Bronchial epithelial cell (primary cell): ENCODE measurements around the gene TM4SF18. TPM values are rescaled to one million over a fixed set of nuclear protein-coding genes. Genes with fewer than 3 reads are reported as not detected.
A peak's percentile ranks its signal among the peaks of the same experiment; 100 is the strongest.

ENCODE experiments used
- DNase-seq: peaks from one replicate; pipeline ENCODE4 v3.0.0-alpha.2; 2010; ENCODE audit warnings: low read depth
- FAIRE-seq: peaks from 2 replicates; lab custom pipeline; 2011; peaks lifted over from hg19 to GRCh38; lab: Jason Lieb, UNC
- H3K27me3 ChIP-seq: 2 replicates; pipeline ENCODE4 v1.5.1; 2011; ENCODE audit warnings: low read length; ENCODE audit not compliant: control insufficient read depth, insufficient read depth
- H3K36me3 ChIP-seq: 2 replicates; pipeline ENCODE4 v1.5.1; 2011; ENCODE audit warnings: low read length; ENCODE audit not compliant: control insufficient read depth, insufficient read depth
- H3K4me3 ChIP-seq: 2 replicates; pipeline ENCODE4 v1.5.1; 2011; ENCODE audit warnings: mild to moderate bottlenecking, low read depth, low read length, control low read depth
- CTCF ChIP-seq: IDR thresholded peaks from 2 replicates; pipeline ENCODE4 v1.5.1; 2011; ENCODE audit warnings: mild to moderate bottlenecking, moderate library complexity, low read length, control low read depth, inconsistent platforms; ENCODE audit not compliant: insufficient read depth, severe bottlenecking
- total RNA-seq: library from RNA; depleted of rRNA; stranded (reverse); fragments of >200 nt; gene quantifications from 2 replicates; pipeline ENCODE4 v1.2.1, GENCODE V29; 2014

TM4SF18 gene
- total RNA-seq, 1 donor from 2014 or later = not detected

- Histone ChIP-seq H3K36me3 (no peaks in the 10 kb centered on the region), H3K27me3 (no peaks in the 10 kb centered on the region), H3K4me3 (no peak overlapping the region)
- no peak for TF ChIP-seq CTCF
- FAIRE-seq = no peak
- peak; percentile 50 for DNase-seq
Observed at GRCh38 chr3:149364624-149365023, 31.2 kb upstream of the TM4SF18 start.

GRCh38 chr3:149363053-149363452 lies 29.6 kb upstream of the TM4SF18 start:
- DNase-seq (peak; percentile 70), FAIRE-seq (no peak)
- H3K4me3 ChIP-seq = no peak overlapping the region
- TF ChIP-seq CTCF = no peak
- H3K27me3 ChIP-seq = no peaks in the 10 kb centered on the region
- no peaks in the 10 kb centered on the region for H3K36me3 ChIP-seq

- Histone ChIP-seq H3K4me3 (no peak overlapping the region), H3K36me3 (no peaks in the 10 kb centered on the region), H3K27me3 (no peaks in the 10 kb centered on the region)
- TF ChIP-seq CTCF = no peak
- peak; percentile 23 for FAIRE-seq
- DNase-seq = no peak
Observed at GRCh38 chr3:149362366-149362765, 28.9 kb upstream of the TM4SF18 start.

GRCh38 chr3:149356630-149357029 lies 23.2 kb upstream of the TM4SF18 start:
- H3K36me3 ChIP-seq = no peaks in the 10 kb centered on the region
- no peak for FAIRE-seq

GRCh38 chr3:149356044-149356592 lies 22.7 kb upstream of the TM4SF18 start:
- no peak for TF ChIP-seq CTCF
- Histone ChIP-seq H3K27me3 (no peaks in the 10 kb centered on the region), H3K36me3 (no peaks in the 10 kb centered on the region), H3K4me3 (no peak overlapping the region)
- FAIRE-seq (no peak), DNase-seq (no peak)

More at GRCh38 chr3:149356630-149357029, 23.2 kb upstream of the TM4SF18 start:
- DNase-seq = no peak
- Histone ChIP-seq H3K4me3 (no peak overlapping the region), H3K27me3 (no peaks in the 10 kb centered on the region)
- no peak for TF ChIP-seq CTCF
